ENCODE results near the gene OR56A4. TPM values are rescaled to one million over a fixed set of nuclear protein-coding genes. Genes with fewer than 3 reads are reported as not detected.

OR56A4 gene, protein sequence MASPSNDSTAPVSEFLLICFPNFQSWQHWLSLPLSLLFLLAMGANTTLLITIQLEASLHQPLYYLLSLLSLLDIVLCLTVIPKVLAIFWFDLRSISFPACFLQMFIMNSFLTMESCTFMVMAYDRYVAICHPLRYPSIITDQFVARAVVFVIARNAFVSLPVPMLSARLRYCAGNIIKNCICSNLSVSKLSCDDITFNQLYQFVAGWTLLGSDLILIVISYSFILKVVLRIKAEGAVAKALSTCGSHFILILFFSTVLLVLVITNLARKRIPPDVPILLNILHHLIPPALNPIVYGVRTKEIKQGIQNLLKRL
- total RNA-seq: not detected in 2 replicates

DNA sequence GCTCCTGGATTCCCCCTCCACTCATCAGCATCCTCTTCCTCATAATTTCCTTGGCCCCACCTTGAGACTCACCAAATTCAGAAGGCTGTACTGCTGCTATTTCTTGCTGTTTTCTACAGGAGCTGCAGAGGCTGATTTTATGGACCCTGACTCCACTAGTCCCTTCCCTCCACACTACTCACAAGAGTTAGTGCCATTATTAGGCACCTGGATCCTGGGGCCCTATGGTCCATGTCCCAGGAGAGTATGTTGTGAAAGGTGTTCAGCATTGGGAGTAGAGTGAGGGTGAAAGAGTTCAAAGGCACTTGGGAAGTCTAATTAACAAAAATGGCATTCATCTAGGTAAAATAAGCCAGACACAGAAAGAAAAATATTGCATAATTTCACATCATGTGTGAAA lies at the start of gene OR56A4:
Gene OR56A4 (minus strand): TSS at position 101 of the 400 bp plus-strand sequence. CDS start 3,954 bp downstream, outside the sequence.

DNA sequence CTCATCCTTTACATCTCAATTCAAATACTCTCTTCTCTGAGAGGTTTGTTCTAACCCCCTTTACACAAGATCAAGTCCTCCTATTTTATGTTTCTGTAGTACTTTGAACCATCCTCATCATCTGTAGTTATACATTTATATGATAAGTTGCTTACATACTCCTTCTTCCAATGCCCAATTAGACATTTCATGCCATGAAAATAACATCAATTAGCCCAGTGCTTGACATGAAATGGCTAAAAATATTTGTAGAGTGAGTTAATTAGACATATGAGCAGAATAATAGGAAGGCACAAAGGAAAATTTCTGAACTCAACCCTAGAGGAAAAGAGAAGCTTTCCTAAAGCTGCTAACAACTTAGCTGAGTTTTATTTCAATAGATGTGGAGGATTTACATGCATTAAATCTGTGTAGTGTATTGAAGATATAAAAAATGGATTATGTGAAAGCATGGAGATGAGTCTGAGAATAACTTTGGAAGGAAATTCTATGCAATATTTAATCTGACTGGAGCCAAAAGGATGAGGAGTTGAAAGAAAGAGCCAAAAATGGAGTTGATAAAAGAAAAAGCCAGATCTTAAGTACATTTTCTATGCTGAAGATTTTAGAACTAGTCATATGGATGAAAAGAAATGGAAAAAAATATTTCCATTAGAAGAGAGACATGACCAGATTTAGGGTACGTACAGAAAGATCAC lies 24.1 kb upstream of the OR56A4 start, which contains the start of gene OR56A1:
Gene OR56A1 (minus strand): TSS at position 51 of the 698 bp plus-strand sequence. CDS start 3,066 bp downstream, outside the sequence.

DNA sequence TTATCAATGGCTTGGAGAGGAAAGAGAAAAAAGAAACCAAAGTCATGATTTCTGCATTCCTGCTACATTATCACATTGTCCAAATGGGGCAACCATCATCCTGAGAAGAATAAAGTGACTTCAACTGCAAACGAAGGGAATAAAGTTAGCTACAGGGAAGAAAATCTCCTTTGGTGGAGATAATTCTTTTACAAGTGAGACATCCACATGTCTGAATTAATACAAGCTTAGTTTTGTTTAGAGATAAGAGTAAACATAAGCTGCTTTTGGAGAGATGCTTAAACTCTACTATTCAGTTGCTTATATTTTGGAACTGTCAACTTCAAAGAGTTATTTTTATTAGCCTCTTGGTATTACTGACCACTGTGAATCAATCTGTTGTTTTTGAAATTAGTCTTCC lies 19.9 kb downstream of the OR56A4 start, which contains the start of gene OR52L1:
Gene OR52L1 (minus strand): TSS at position 101 of the 400 bp plus-strand sequence. CDS start 55 bp downstream, at position 46.

DNA sequence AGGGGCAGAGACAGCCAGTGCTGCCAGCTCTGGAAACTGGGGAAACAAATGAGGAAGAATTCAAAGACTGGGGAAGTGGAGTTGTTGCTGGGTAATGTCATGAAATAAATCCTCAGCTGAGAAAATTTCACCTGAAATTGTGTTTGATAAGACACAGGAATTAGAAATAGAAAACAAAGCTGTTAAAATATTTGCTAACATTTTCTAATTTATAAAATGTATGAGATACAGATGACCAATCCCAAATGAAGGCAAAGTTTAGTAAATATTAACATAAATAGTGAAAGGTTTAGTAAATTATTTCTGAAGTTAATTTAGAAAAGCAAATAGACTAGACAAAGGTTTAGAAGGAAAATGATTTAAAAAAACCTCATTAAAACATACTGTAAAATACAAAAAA lies 38.4 kb downstream of the OR56A4 start, which contains the start of gene OR56A5:
Gene OR56A5 (minus strand): TSS at position 101 of the 400 bp plus-strand sequence. CDS start 0 bp downstream, at position 101.

Other genes with a start within 250 kb of the OR56A4 start
- gene OR52N5, start 223.6 kb downstream of the OR56A4 start, total RNA-seq: not detected in 2 replicates
- not detected in 2 replicates for gene OR52N1, start 215.7 kb downstream of the OR56A4 start, total RNA-seq
- gene OR52N2, start 198.0 kb downstream of the OR56A4 start, total RNA-seq: not detected in 2 replicates
- not detected in 2 replicates for gene OR52E6, start 165.0 kb downstream of the OR56A4 start, total RNA-seq
- not detected in 2 replicates for gene OR52E8, start 149.3 kb downstream of the OR56A4 start, total RNA-seq
- not detected in 2 replicates for gene OR52E4, start 126.3 kb downstream of the OR56A4 start, total RNA-seq
- not detected in 2 replicates for gene OR52E5, start 113.7 kb downstream of the OR56A4 start, total RNA-seq
- not detected in 2 replicates for gene OR56A3, start 64.7 kb downstream of the OR56A4 start, total RNA-seq
- not detected in 2 replicates for gene OR56A5, start 38.5 kb downstream of the OR56A4 start, total RNA-seq
- not detected in 2 replicates for gene OR52L1, start 20.0 kb downstream of the OR56A4 start, total RNA-seq
- gene OR56A1, start 23.8 kb upstream of the OR56A4 start, total RNA-seq: not detected in 2 replicates
- not detected in 2 replicates for gene OR56B4, start 100.7 kb upstream of the OR56A4 start, total RNA-seq
- not detected in 2 replicates for gene OR52B2, start 163.4 kb upstream of the OR56A4 start, total RNA-seq
- gene OR52W1, start 192.3 kb upstream of the OR56A4 start, total RNA-seq: not detected in 2 replicates
- not detected in 2 replicates for gene C11orf42, start 198.6 kb upstream of the OR56A4 start, total RNA-seq
- 8.9 and 15.4 TPM in 2 replicates for gene FHIP1B, start 227.7 kb upstream of the OR56A4 start, total RNA-seq
- gene CNGA4, start 232.1 kb upstream of the OR56A4 start, total RNA-seq: 0.07 TPM in 1 of 2 replicates, not detected in the other